Rectal smooth muscle tissue (tissue), 1 donor: ENCODE data around the gene SCTR.

Experiments
- H3K27ac ChIP-seq: one replicate; pipeline ENCODE4 v1.7.0; 2013; ENCODE audit warnings: low read depth, low read length, inconsistent platforms
- H3K27me3 ChIP-seq: one replicate; pipeline ENCODE4 v1.7.0; 2013; ENCODE audit warnings: low read length; ENCODE audit not compliant: control insufficient read depth, insufficient read depth
- H3K36me3 ChIP-seq: one replicate; pipeline ENCODE4 v1.7.0; 2013; ENCODE audit warnings: low read length; ENCODE audit not compliant: control insufficient read depth, insufficient read depth
- H3K4me1 ChIP-seq: one replicate; pipeline ENCODE4 v1.7.0; 2013; ENCODE audit warnings: low read length; ENCODE audit not compliant: control insufficient read depth, insufficient read depth
- H3K4me3 ChIP-seq: one replicate; pipeline ENCODE4 v1.7.0; 2013; ENCODE audit warnings: low read length
- H3K9ac ChIP-seq: one replicate; pipeline ENCODE4 v1.7.0; 2013; ENCODE audit warnings: low read length

Gene SCTR

GRCh38 chr2:119544075-119544938 lies 20.0 kb upstream of the SCTR start, which contains the start of gene CFAP221:
TSS of gene CFAP221 (plus strand) at chr2:119544449. CDS start at chr2:119546132, 1,683 bp downstream.
- H3K4me3 ChIP-seq: peak within 1 kb of the TSS; percentile 57
- no peaks in the 10 kb centered on the region for H3K27me3 ChIP-seq
- H3K27ac ChIP-seq: no peak within 1 kb of the TSS
- H3K9ac ChIP-seq: no peak within 1 kb of the TSS
- H3K4me1 ChIP-seq: peaks cover 5% of the 10 kb centered on the region
- H3K36me3 ChIP-seq: no peaks in the 10 kb centered on the region

- Histone ChIP-seq H3K4me3 (no peak overlapping the region), H3K27ac (no peak overlapping the region), H3K27me3 (no peaks in the 10 kb centered on the region), H3K36me3 (no peaks in the 10 kb centered on the region), H3K4me1 (peaks cover 5% of the 10 kb centered on the region), H3K9ac (no peak overlapping the region)
These were observed 17.2 kb upstream of the SCTR start for GRCh38 chr2:119541476-119541875.

- no peak overlapping the region for H3K9ac ChIP-seq
- H3K27ac ChIP-seq: no peak overlapping the region
- no peaks in the 10 kb centered on the region for H3K36me3 ChIP-seq
- no peak overlapping the region for H3K4me3 ChIP-seq
- no peaks in the 10 kb centered on the region for H3K4me1 ChIP-seq
- H3K27me3 ChIP-seq: no peaks in the 10 kb centered on the region
These were observed 13.5 kb upstream of the SCTR start for GRCh38 chr2:119537792-119538191.

GRCh38 chr2:119536707-119537106 lies 12.4 kb upstream of the SCTR start:
- Histone ChIP-seq H3K9ac (no peak overlapping the region), H3K36me3 (no peaks in the 10 kb centered on the region), H3K27me3 (no peaks in the 10 kb centered on the region), H3K4me3 (no peak overlapping the region), H3K27ac (no peak overlapping the region), H3K4me1 (no peaks in the 10 kb centered on the region)

- Histone ChIP-seq H3K9ac (no peak overlapping the region), H3K27ac (no peak overlapping the region), H3K27me3 (no peaks in the 10 kb centered on the region), H3K36me3 (no peaks in the 10 kb centered on the region), H3K4me1 (no peaks in the 10 kb centered on the region), H3K4me3 (no peak overlapping the region)
These were observed 11.9 kb upstream of the SCTR start for GRCh38 chr2:119536211-119536610.

GRCh38 chr2:119533560-119533959 lies 9.3 kb upstream of the SCTR start:
- Histone ChIP-seq H3K27me3 (no peaks in the 10 kb centered on the region), H3K27ac (no peak overlapping the region), H3K9ac (no peak overlapping the region), H3K4me1 (no peaks in the 10 kb centered on the region), H3K36me3 (no peaks in the 10 kb centered on the region), H3K4me3 (no peak overlapping the region)

DNA sequence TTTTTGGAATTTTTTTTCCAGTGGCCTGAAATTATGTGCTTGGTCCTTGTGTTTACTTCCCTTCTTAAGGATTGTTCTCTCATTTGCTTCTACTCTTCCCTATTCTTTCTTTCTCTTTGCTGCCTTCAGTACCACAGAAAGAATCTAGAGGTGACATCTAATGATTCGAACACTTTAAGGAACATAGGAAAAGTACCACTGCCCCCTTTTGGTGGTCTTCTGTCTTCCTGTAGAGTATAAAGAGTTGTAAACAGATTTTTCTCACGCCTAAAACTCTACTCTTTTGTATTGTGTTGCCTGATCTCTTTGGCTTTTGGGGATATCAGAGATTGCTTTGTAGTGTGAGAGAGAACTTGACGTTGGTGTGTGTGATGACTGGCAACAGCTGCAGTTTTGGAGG lies 7.0 kb upstream of the SCTR start:
- Histone ChIP-seq H3K27ac (no peak overlapping the region), H3K4me3 (no peak overlapping the region), H3K4me1 (no peaks in the 10 kb centered on the region), H3K36me3 (no peaks in the 10 kb centered on the region), H3K9ac (no peak overlapping the region), H3K27me3 (peaks cover 4% of the 10 kb centered on the region)

DNA sequence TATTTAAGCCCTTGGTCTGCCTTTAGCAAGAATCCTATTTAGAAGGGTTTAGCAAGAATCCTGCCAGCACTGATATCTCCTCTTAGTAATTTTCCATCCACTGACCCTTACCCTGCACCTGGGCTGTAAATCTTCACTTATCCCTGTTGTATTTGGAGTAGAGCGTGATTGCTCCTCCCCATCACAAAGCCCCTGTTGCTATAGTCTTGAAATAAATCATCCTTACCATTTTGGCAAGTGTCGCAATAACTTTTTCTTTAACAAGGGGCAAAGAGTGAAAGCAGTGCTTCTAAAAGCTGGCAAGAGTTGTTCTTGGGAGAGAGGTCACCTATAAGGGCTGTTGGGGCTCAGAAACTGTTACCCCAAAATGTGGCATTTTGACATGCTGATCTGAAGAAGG lies 3.7 kb upstream of the SCTR start:
- H3K36me3 ChIP-seq: no peaks in the 10 kb centered on the region
- H3K4me1 ChIP-seq: no peaks in the 10 kb centered on the region
- H3K9ac ChIP-seq: no peak overlapping the region
- no peak overlapping the region for H3K27ac ChIP-seq
- no peak overlapping the region for H3K4me3 ChIP-seq
- peaks cover 4% of the 10 kb centered on the region for H3K27me3 ChIP-seq

DNA sequence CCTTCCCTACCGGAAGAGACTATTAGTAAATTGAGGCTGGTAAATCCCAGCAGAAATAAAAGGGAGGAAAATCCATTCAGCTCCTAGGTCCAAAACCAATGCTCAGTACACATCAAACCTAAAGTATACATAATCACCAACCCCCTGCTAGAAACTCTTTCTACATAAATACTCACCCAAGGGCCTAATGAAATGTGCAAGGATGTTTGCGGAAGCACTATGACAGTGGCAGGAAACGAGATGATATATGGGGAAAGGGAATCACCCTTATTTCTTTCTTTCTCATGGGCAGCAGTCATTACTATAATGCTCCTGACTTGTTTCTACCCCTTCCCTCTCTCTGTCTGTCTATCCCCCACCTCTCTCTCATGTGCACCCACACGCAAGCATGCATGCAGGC lies 1.3 kb upstream of the SCTR start:
- no peak overlapping the region for H3K27ac ChIP-seq
- H3K36me3 ChIP-seq: no peaks in the 10 kb centered on the region
- peaks cover 4% of the 10 kb centered on the region for H3K27me3 ChIP-seq
- H3K4me3 ChIP-seq: no peak overlapping the region
- no peak overlapping the region for H3K9ac ChIP-seq
- no peaks in the 10 kb centered on the region for H3K4me1 ChIP-seq

- H3K27ac ChIP-seq: no peak overlapping the region
- no peaks in the 10 kb centered on the region for H3K36me3 ChIP-seq
- no peak overlapping the region for H3K9ac ChIP-seq
- peaks cover 4% of the 10 kb centered on the region for H3K27me3 ChIP-seq
- H3K4me1 ChIP-seq: no peaks in the 10 kb centered on the region
- H3K4me3 ChIP-seq: no peak overlapping the region
These were observed 816 bp downstream of the SCTR start for GRCh38 chr2:119523383-119523951.

GRCh38 chr2:119522671-119523070 lies 1.6 kb downstream of the SCTR start:
- Histone ChIP-seq H3K36me3 (no peaks in the 10 kb centered on the region), H3K27me3 (peaks cover 4% of the 10 kb centered on the region), H3K4me3 (no peak overlapping the region), H3K27ac (no peak overlapping the region), H3K9ac (no peak overlapping the region), H3K4me1 (no peaks in the 10 kb centered on the region)

DNA sequence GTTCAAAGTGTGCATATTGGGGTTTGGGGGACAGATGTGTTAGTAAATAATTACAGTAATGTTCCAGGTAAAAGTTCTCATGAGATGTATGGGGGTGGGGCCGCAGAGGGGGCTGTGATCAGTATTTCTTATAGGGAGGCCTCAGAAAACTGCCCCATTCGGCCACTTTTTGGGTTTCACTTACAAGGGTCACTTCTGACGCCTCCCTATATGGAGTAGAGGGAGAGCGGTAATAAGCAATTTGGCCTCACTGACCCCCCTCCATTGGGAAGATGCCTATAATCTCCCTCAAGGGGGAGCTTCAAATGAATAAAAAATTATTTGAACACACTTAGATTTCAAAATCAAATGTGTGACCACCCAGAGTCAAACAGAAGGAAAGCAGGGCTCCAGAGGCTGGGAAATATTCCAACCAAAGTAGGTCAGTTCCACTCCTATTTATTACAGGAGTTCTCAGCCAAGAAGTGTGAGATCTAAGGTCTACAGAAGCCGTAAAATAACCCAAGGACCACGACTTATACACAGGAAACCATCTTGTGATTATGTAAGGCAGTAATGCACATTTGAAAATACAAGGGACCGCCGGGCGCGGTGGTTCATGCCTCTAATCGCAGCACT lies 2.7 kb downstream of the SCTR start:
- Histone ChIP-seq H3K4me3 (no peak overlapping the region), H3K27ac (no peak overlapping the region), H3K27me3 (peaks cover 2% of the 10 kb centered on the region), H3K36me3 (no peaks in the 10 kb centered on the region), H3K4me1 (no peaks in the 10 kb centered on the region), H3K9ac (no peak overlapping the region)
